Mucosa of descending colon (tissue), 3 donors: ENCODE results near the gene ERC1. TPM values are rescaled to one million over a fixed set of nuclear protein-coding genes. Genes with fewer than 3 reads are reported as not detected.

Experiments used
- ATAC-seq: fragments of 200-7000 bp; cut with Tn5 transposase; one replicate; pipeline ENCODE4 v1.9.1; 2020; ENCODE audit warnings: mild to moderate bottlenecking, moderate library complexity
- DNase-seq, 3 donors: peaks; one replicate each; pipeline ENCODE4 v3.0.0-alpha.2; 2020
- H3K36me3 ChIP-seq: fragments of 200-600 bp; one replicate; pipeline ENCODE4 v1.8.0; 2021; ENCODE audit warnings: low read depth, mild to moderate bottlenecking
- H3K4me1 ChIP-seq: fragments of 200-600 bp; one replicate; pipeline ENCODE4 v1.8.0; 2021; ENCODE audit warnings: low read depth, mild to moderate bottlenecking
- H3K4me3 ChIP-seq: fragments of 200-600 bp; one replicate; pipeline ENCODE4 v1.8.0; 2021; ENCODE audit warnings: mild to moderate bottlenecking
- H3K9me3 ChIP-seq: fragments of 200-600 bp; one replicate; pipeline ENCODE4 v1.8.0; 2021; ENCODE audit warnings: mild to moderate bottlenecking
- intact Hi-C, 2 donors: fragments of 100-400 bp; cut with DNase I in 1 of 2; cut with micrococcal nuclease in 1 of 2; formaldehyde crosslinking; loops; one replicate each; pipeline versions ENCODE4 v1.11.0 to v1.11.1; 2022; cut with DNase I, micrococcal nuclease
- total RNA-seq, 3 donors: library from RNA; stranded (reverse); fragmentation: NEBNext Ultra II Directional in 2 of 3; extraction: Animal tissue kit (Norgen Biotek cat#: 25700) in 2 of 3; gene quantifications; one replicate each; pipeline versions ENCODE4 v1.2.1 to v1.2.4, GENCODE V29; 2021 to 2023
- TF ChIP-seq, protein P1 (sequence below): fragments of 200-600 bp; IDR thresholded peaks from one replicate; pipeline ENCODE4 v1.8.0; 2022; ENCODE audit warnings: antibody characterized with exemption, mild to moderate bottlenecking
- donor health status: DM: no; HTN: no; CAD: no; lungs with moderate emphysema.
- donor health status: DM: no; HTN: no; CAD: no.
- donor health status: DM: no; HTN: yes; CAD: no.

ERC1 gene
- total RNA-seq, 3 donors from 2014 or later = 42.6 to 76.3 (median 49.6) TPM

DNA sequence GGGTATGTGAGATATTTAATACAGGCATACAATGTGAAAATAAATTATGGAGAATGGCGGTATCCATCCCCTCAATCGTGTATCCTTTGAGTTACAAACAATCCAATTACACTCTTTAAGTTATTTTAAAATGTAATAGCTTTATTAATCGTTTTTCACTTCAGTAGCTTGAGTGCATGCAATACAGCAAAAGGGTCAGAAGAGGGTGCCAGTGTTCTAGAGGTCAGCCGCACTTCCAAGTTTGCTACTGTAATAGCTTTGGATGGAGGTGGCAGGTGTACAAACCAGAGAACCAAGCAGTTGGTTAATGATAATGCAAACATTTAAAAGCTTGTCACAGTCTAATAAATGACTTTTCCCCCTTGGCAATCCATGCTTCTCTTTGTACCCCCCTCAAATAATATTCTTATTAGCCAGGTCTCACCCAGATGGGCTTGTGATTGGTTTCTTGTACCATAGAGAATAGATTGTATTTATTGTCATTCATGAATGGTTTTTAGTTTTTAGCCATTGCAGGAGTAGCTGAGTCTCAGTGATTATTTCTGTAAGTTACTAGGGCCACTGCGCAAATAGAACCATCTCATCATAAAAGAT, 127.0 kb downstream of the ERC1 start:
- ATAC-seq = peak; percentile 97
- intact Hi-C loops = loop anchor here (5.0 to 10.0 kb wide), 2 partner anchors 467 to 469 kb away; no protein-coding TSS in a partner anchor
- no peaks in the 10 kb centered on the region for H3K4me1 ChIP-seq
- DNase-seq = peak in 2 of 3 donors; percentile 66 to 83
- H3K36me3 ChIP-seq = no peaks in the 10 kb centered on the region
- no peak overlapping the region for H3K4me3 ChIP-seq
- no peaks in the 10 kb centered on the region for H3K9me3 ChIP-seq
- TF ChIP-seq, protein P1, sequence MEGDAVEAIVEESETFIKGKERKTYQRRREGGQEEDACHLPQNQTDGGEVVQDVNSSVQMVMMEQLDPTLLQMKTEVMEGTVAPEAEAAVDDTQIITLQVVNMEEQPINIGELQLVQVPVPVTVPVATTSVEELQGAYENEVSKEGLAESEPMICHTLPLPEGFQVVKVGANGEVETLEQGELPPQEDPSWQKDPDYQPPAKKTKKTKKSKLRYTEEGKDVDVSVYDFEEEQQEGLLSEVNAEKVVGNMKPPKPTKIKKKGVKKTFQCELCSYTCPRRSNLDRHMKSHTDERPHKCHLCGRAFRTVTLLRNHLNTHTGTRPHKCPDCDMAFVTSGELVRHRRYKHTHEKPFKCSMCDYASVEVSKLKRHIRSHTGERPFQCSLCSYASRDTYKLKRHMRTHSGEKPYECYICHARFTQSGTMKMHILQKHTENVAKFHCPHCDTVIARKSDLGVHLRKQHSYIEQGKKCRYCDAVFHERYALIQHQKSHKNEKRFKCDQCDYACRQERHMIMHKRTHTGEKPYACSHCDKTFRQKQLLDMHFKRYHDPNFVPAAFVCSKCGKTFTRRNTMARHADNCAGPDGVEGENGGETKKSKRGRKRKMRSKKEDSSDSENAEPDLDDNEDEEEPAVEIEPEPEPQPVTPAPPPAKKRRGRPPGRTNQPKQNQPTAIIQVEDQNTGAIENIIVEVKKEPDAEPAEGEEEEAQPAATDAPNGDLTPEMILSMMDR = peak; percentile 92

GRCh38 chr12:1122786-1123185, 131.8 kb downstream of the ERC1 start:
- intact Hi-C loops = no loop called here
- no peaks in the 10 kb centered on the region for H3K36me3 ChIP-seq
- DNase-seq = no peak
- H3K4me1 ChIP-seq = peaks cover 3% of the 10 kb centered on the region
- H3K4me3 ChIP-seq = no peak overlapping the region
- no peaks in the 10 kb centered on the region for H3K9me3 ChIP-seq
- ATAC-seq = peak; percentile 26
- TF ChIP-seq, protein P1 = no peak

DNA sequence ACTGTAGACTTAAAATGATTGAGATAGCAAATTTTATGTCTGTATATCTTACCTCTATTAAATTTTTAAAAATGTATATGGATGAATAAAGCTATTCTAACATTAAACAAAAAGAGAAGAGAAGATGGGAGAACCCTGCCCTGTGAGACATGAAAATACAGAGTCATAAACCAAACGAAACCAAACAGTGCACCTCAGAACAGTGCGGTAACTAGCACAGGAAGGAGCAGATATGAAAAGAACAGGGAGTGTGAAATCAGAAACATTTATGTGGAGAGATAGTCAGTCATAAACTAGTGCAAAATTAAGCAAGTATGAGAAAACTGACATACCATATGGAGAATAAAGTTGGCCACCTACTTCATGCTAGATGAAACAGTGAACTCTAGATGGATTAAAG, 135.1 kb downstream of the ERC1 start:
- TF ChIP-seq, protein P1 = no peak
- peaks cover 8% of the 10 kb centered on the region for H3K4me1 ChIP-seq
- DNase-seq = no peak
- no peaks in the 10 kb centered on the region for H3K9me3 ChIP-seq
- no peaks in the 10 kb centered on the region for H3K36me3 ChIP-seq
- H3K4me3 ChIP-seq = no peak overlapping the region
- intact Hi-C loops = no loop called here
- ATAC-seq = peak; percentile 71

GRCh38 chr12:1127021-1127420, 136.0 kb downstream of the ERC1 start:
- Histone ChIP-seq H3K4me3 (no peak overlapping the region), H3K9me3 (no peaks in the 10 kb centered on the region), H3K36me3 (no peaks in the 10 kb centered on the region), H3K4me1 (peaks cover 11% of the 10 kb centered on the region)
- no peak for DNase-seq
- ATAC-seq = no peak
- TF ChIP-seq, protein P1 = no peak
- intact Hi-C loops = no loop called here

- Histone ChIP-seq H3K4me3 (no peak overlapping the region), H3K9me3 (no peaks in the 10 kb centered on the region), H3K4me1 (peaks cover 11% of the 10 kb centered on the region), H3K36me3 (no peaks in the 10 kb centered on the region)
- TF ChIP-seq, protein P1 = no peak
- intact Hi-C loops = no loop called here
- DNase-seq = peak in 1 of 3 donors; percentile 92
- ATAC-seq = peak; percentile 95
Measured at GRCh38 chr12:1130164-1130563, 139.1 kb downstream of the ERC1 start.
